GM21737 (cell line): ENCODE measurements around the gene KCNJ3.

Source experiments
- ATAC-seq: cut with Tn5 transposase; IDR thresholded peaks from one replicate; pipeline ENCODE4 v1.9.1; 2021; ENCODE audit warnings: mild to moderate bottlenecking, moderate library complexity; ENCODE audit not compliant: unreplicated experiment

KCNJ3 gene

GRCh38 chr2:154704991-154705390 is 6.5 kb downstream of the KCNJ3 start:
- ATAC-seq = no peak

GRCh38 chr2:154706660-154707059 is 8.2 kb downstream of the KCNJ3 start:
- ATAC-seq = no peak

- ATAC-seq = no peak
Observed at GRCh38 chr2:154707994-154708575, 9.6 kb downstream of the KCNJ3 start.

- no peak for ATAC-seq
Observed at GRCh38 chr2:154709215-154709614, 10.7 kb downstream of the KCNJ3 start.

GRCh38 chr2:154710078-154710477 is 11.6 kb downstream of the KCNJ3 start:
- ATAC-seq = no peak

- ATAC-seq = no peak
Observed at GRCh38 chr2:154710685-154711084, 12.2 kb downstream of the KCNJ3 start.

- ATAC-seq = no peak
Observed at GRCh38 chr2:154713675-154714074, 15.2 kb downstream of the KCNJ3 start.

- no peak for ATAC-seq
Observed at GRCh38 chr2:154720651-154721050, 22.2 kb downstream of the KCNJ3 start.

GRCh38 chr2:154724194-154724797 is 25.8 kb downstream of the KCNJ3 start:
- ATAC-seq = no peak

- no peak for ATAC-seq
Observed at GRCh38 chr2:154740361-154740760, 41.9 kb downstream of the KCNJ3 start.

- no peak for ATAC-seq
Observed at GRCh38 chr2:154758871-154759270, 60.4 kb downstream of the KCNJ3 start.

GRCh38 chr2:154762638-154763037 is 64.1 kb downstream of the KCNJ3 start:
- no peak for ATAC-seq

GRCh38 chr2:154771664-154772284 is 73.3 kb downstream of the KCNJ3 start:
- ATAC-seq = no peak

- no peak for ATAC-seq
Observed at GRCh38 chr2:154776825-154777224, 78.3 kb downstream of the KCNJ3 start.

- ATAC-seq = no peak
Observed at GRCh38 chr2:154794406-154794805, 95.9 kb downstream of the KCNJ3 start.

- no peak for ATAC-seq
Observed at GRCh38 chr2:154795651-154796050, 97.2 kb downstream of the KCNJ3 start.

- no peak for ATAC-seq
Observed at GRCh38 chr2:154804451-154804850, 106.0 kb downstream of the KCNJ3 start.

GRCh38 chr2:154813636-154814035 is 115.1 kb downstream of the KCNJ3 start:
- ATAC-seq = no peak

GRCh38 chr2:154814856-154815255 is 116.4 kb downstream of the KCNJ3 start:
- ATAC-seq = no peak

- ATAC-seq = no peak
Observed at GRCh38 chr2:154825358-154825757, 126.9 kb downstream of the KCNJ3 start.

GRCh38 chr2:154826827-154827226 is 128.3 kb downstream of the KCNJ3 start:
- ATAC-seq = no peak

- ATAC-seq = no peak
Observed at GRCh38 chr2:154827286-154827685, 128.8 kb downstream of the KCNJ3 start.

GRCh38 chr2:154832711-154833110 is 134.2 kb downstream of the KCNJ3 start:
- ATAC-seq = no peak
